Prostate gland (tissue), 2 donors: Measurements from ENCODE around the gene NR2C2.

Source experiments
- POLR2A ChIP-seq: fragments of 450-650 bp; IDR thresholded peaks from one replicate; pipeline ENCODE4 v1.6.1; 2016; ENCODE audit warnings: antibody characterized with exemption, mild to moderate bottlenecking
- TF ChIP-seq, protein P1 (sequence below), 4 experiments: fragments of 200-600 bp in 2 of 4; fragments of 450-650 bp in 2 of 4; sonication (generic) in 2 of 4; IDR thresholded peaks; 1 replicate in 3 of 4; 2 replicates in 1 of 4; pipeline ENCODE4 v1.5.1; 2016 to 2019; ENCODE audit warnings: antibody characterized with exemption in 4 of 4, mild to moderate bottlenecking in 2 of 4, moderate library complexity in 2 of 4

DNA sequence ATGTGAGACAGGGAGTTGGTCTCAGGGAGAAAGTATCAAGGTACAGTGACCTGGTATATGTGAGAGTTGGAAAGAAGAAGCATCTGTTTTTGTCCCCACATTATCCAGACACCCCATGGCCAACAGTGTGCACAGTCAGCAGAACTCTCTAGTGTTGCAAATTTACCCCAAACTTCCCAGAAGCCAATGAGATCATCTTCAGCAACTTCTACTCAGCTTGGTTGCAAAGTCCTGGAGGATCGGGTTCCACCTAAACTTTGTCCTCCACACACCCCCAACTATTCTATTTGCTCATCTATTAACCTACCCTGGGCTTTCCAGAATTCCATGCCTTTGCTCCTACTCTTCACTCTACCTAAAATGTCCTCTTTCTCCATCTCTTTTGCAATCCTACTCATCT, 135.9 kb downstream of the NR2C2 start:
- TF ChIP-seq, protein P1, sequence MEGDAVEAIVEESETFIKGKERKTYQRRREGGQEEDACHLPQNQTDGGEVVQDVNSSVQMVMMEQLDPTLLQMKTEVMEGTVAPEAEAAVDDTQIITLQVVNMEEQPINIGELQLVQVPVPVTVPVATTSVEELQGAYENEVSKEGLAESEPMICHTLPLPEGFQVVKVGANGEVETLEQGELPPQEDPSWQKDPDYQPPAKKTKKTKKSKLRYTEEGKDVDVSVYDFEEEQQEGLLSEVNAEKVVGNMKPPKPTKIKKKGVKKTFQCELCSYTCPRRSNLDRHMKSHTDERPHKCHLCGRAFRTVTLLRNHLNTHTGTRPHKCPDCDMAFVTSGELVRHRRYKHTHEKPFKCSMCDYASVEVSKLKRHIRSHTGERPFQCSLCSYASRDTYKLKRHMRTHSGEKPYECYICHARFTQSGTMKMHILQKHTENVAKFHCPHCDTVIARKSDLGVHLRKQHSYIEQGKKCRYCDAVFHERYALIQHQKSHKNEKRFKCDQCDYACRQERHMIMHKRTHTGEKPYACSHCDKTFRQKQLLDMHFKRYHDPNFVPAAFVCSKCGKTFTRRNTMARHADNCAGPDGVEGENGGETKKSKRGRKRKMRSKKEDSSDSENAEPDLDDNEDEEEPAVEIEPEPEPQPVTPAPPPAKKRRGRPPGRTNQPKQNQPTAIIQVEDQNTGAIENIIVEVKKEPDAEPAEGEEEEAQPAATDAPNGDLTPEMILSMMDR (IDR thresholded peaks at IDR 0.05): no peak
- no peak for TF ChIP-seq POLR2A
